Ectodermal cell (in vitro differentiated cells): ENCODE measurements around the gene DUOXA2.
"Not testable (repeated sequence)": the region's sequence is repeated elsewhere in the genome, so short reads cannot be mapped to it uniquely, and the experiment has no call there.

ENCODE experiments used
- H3K27ac ChIP-seq: 2 replicates; pipeline ENCODE4 v1.7.0; 2013; ENCODE audit warnings: mild to moderate bottlenecking, low read depth, low read length; ENCODE audit not compliant: insufficient read depth, poor library complexity, severe bottlenecking
- H3K27me3 ChIP-seq: 2 replicates; pipeline ENCODE4 v1.7.0; 2013; ENCODE audit warnings: mild to moderate bottlenecking, low read length; ENCODE audit not compliant: insufficient read depth, control insufficient read depth, poor library complexity, severe bottlenecking
- H3K36me3 ChIP-seq: one replicate; pipeline ENCODE4 v1.7.0; 2013; ENCODE audit warnings: low read length; ENCODE audit not compliant: control insufficient read depth, insufficient read depth
- H3K4me1 ChIP-seq: one replicate; pipeline ENCODE4 v1.7.0; 2013; ENCODE audit warnings: low read length; ENCODE audit not compliant: control insufficient read depth, insufficient read depth
- H3K4me3 ChIP-seq: 2 replicates; pipeline ENCODE4 v1.7.0; 2013; ENCODE audit warnings: low read depth, low read length, control low read depth; ENCODE audit not compliant: insufficient read depth
- H3K9me3 ChIP-seq: 2 replicates; pipeline ENCODE4 v1.7.0; 2013; ENCODE audit warnings: mild to moderate bottlenecking, low read length, moderate library complexity; ENCODE audit not compliant: control insufficient read depth
- WGBS, 2 experiments: methylation state at CpG; one replicate each; pipeline ENCODE4 v1.1.7; 2013; ENCODE audit warnings: missing lambda C conversion rate in 2 of 2; 5-methylcytosine and 5-hydroxymethylcytosine counted together

The DUOXA2 gene

DNA sequence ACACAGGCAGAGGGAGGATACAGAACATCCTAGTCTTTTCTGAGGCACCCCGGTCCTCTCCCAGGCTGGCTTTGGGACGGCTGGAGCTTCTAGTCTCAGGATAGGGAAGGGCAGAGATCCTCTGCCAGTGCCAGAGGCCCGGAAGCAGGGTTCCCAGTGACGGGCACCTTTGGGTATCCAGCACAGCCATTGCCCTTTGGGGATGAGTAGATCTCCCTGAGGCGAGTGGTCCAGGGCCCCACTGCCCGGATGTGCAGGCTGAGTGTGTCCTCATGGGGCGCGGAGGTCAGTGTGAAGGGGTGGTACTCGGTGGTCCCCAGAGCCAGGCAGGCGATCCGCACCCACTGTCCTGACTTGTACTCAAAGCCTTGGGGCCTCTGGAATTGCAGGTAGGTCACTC lies 18.5 kb upstream of the DUOXA2 start:
- H3K36me3 ChIP-seq: no peaks in the 10 kb centered on the region
- H3K4me1 ChIP-seq: peaks cover 4% of the 10 kb centered on the region
- H3K27ac ChIP-seq: no peak overlapping the region
- H3K9me3 ChIP-seq: no peaks in the 10 kb centered on the region
- no peaks in the 10 kb centered on the region for H3K27me3 ChIP-seq
- no peak overlapping the region for H3K4me3 ChIP-seq
- WGBS, 2 experiments: 95 to 96% methylated on average over 11 of the region's 11 CpGs

DNA sequence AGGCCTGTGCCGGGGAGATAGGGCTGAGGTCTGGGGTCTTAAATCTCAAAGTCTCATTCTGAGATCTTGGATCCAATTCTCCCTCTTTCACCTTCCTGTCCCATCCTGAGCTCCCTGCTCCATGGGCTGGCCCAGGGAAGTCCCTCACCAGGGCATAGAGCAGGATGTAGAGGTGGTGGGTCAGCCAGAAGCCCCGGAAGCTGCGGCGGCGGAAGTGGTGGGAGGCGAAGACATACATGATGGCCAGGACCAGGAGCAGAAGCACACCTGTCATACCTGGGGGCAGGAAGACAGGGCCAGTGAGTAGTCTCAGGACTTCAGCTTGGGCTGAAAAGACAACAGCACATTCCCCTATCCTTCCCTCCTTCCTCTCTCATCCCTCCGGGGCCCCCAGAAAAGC lies 16.7 kb upstream of the DUOXA2 start:
- H3K4me3 ChIP-seq: no peak overlapping the region
- no peaks in the 10 kb centered on the region for H3K27me3 ChIP-seq
- H3K36me3 ChIP-seq: no peaks in the 10 kb centered on the region
- H3K9me3 ChIP-seq: no peaks in the 10 kb centered on the region
- 95% methylated on average over 7 of the region's 7 CpGs for WGBS, 2 experiments
- H3K4me1 ChIP-seq: peaks cover 11% of the 10 kb centered on the region
- H3K27ac ChIP-seq: no peak overlapping the region

DNA sequence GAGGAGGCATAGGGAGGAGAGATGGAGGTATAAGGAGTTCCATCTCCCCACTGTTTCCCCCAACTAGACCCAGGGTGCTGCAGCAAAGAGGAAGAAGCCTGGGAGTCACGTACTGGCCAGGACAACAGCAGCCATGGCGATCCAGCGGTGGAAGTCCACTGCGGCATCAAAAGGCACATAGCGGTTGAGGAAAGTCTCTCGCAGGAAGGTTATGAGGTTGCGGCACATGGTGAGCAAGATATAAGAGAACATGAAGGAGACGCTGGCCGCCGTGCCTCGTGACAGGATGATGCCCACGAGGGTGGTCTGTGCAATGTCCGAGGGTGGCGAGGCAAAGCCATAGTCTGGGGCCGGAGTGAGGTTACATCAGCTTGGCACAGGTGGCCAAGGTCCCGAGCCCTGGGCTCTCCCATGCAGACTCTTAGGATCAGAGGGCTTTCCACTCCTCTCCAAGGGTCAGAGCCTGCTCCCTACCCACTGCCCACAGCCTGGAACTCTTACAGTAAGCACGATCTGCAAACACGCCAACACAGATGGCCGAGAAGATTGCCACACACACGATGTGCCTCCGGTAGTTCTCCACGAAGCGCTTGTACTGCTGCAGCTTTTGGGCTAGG lies 14.5 kb upstream of the DUOXA2 start:
- no peak overlapping the region for H3K27ac ChIP-seq
- no peak overlapping the region for H3K4me3 ChIP-seq
- no peaks in the 10 kb centered on the region for H3K36me3 ChIP-seq
- H3K9me3 ChIP-seq: no peaks in the 10 kb centered on the region
- H3K4me1 ChIP-seq: peaks cover 11% of the 10 kb centered on the region
- 91% methylated on average over 23 of the region's 23 CpGs for WGBS, 2 experiments
- H3K27me3 ChIP-seq: no peaks in the 10 kb centered on the region

DNA sequence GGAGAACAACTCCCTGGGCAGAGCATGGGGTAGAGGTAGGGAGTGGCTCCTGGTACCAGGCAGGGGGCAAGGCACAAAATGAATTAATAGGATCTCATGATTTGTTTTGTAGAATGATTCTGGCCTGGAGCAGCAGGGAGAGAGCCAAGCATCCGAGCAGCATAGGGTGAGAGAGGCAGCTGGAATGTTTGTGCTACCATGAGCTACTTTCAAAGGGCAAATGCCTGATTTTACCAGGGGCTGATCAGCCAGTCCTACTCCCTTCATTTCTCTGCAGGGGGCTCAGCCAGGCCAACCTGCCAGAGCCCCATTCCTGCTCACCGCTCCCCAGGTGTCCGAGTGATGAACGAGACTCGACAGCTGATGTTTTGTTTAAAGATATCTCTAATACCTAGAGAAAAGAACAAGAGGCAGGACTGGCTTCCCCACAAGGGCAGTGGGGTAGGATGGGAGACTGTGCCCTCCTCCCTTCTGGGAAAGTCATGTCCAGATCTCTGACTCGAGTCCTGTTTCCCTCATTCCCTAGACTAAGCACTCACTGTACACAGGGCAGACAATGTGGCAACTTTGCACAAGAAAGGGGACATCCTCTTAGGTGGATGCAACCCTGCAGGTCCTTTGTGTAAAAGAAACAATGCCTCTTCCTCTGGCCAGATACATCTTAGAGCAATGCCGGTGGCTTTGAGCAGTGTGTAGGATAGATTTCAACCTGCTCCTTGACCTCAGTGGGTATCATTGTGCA lies 13.1 kb upstream of the DUOXA2 start:
- WGBS, 2 experiments: 46 to 53% methylated on average over 7 of the region's 7 CpGs
- no peaks in the 10 kb centered on the region for H3K9me3 ChIP-seq
- no peak overlapping the region for H3K27ac ChIP-seq
- peaks cover 11% of the 10 kb centered on the region for H3K4me1 ChIP-seq
- no peaks in the 10 kb centered on the region for H3K36me3 ChIP-seq
- no peaks in the 10 kb centered on the region for H3K27me3 ChIP-seq
- H3K4me3 ChIP-seq: no peak overlapping the region

DNA sequence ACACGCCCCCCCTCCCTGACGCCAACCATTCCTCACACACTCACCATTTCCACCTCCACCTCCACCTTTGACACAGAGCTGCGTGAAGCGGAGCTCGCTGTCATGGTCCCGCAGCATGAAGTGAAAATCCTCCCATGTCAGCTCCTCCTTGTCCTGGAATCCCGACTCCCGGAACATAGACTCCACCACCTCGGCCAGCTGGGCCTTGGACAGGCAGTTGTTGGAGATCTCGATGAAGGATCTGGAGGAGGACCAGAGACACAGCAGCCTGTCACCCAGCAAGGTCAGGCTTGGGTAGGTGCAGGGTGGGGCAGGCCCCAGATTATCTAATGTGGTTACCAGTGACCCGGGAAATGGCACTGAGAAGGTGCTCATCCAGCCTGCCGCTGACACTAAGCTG lies 12.4 kb upstream of the DUOXA2 start:
- Histone ChIP-seq H3K36me3 (no peaks in the 10 kb centered on the region), H3K9me3 (no peaks in the 10 kb centered on the region), H3K4me1 (peaks cover 11% of the 10 kb centered on the region), H3K27me3 (no peaks in the 10 kb centered on the region), H3K27ac (no peak overlapping the region), H3K4me3 (no peak overlapping the region)
- WGBS, 2 experiments: 89 to 90% methylated on average over 12 of the region's 12 CpGs

DNA sequence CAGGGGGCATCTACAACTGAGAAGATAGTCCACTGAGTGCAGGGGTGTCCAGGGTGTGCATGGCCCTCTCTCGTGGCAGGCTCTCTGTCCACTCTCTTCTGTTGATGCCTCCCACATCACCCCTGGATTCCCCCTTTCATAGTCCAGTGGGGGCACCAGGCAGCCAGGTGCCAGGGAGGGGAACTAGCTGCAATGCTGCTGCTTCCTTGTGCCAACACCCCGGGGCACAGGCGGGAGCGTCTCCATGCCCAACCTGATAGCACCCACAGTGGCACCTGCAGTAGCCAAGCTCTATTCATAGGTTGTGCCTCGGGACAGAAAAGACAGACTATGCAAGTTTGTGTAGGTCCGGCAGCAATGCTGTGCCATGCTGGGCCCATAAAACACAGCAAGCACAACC lies 11.9 kb upstream of the DUOXA2 start:
- no peaks in the 10 kb centered on the region for H3K36me3 ChIP-seq
- no peak overlapping the region for H3K4me3 ChIP-seq
- peaks cover 11% of the 10 kb centered on the region for H3K4me1 ChIP-seq
- no peaks in the 10 kb centered on the region for H3K27me3 ChIP-seq
- 91 to 94% methylated on average over 6 of the region's 6 CpGs for WGBS, 2 experiments
- H3K9me3 ChIP-seq: no peaks in the 10 kb centered on the region
- H3K27ac ChIP-seq: no peak overlapping the region

DNA sequence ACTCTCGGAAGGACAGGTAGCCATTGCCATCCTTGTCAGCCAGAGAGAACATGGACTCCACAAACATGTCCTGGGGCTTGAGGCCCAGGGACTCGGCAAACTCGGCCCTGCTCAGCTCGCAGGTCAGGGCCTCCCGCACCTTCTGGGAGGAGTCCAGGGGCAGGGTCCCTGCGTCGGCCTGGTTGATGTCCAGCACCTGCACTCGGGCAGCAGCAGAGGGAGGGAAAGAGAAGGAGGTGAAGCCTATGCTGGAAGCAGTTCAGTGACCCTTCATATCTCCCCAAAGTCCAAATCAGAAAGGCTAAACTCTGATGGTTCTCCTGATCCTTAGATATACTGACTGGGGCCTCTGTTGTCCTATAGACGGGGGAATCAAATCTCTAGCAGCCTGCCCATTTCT lies 10.0 kb upstream of the DUOXA2 start:
- H3K9me3 ChIP-seq, H3K27me3 ChIP-seq, H3K4me3 ChIP-seq, H3K27ac ChIP-seq, H3K36me3 ChIP-seq: not testable (repeated sequence)
- H3K4me1 ChIP-seq: peaks cover 11% of the 10 kb centered on the region
- whole genome bisulfite sequencing, 2 experiments: 91 to 95% methylated on average over 8 to 9 of the region's 9 CpGs

DNA sequence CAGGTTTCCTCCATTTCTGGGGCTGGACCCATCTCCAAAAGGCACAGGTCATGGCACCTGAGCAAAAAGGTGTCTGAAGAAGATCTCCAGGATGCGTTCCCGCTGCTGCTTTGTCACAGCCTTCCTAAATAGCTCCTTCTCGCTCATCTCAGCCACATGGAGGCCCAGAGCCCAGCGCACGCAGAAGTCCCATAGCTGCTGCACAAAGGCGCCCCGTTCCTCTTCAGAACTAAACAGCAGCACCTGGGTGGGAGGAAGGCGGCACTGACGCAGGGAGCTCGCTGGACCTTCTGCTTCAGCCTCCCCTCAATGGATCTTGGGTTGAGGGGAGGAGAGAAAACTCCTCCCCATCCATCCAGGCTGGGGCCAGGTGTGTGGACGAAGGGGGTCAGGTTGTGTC lies 8.5 kb upstream of the DUOXA2 start:
- peaks cover 8% of the 10 kb centered on the region for H3K4me1 ChIP-seq
- WGBS, 2 experiments: 91 to 96% methylated on average over 9 to 11 of the region's 11 CpGs
- no peaks in the 10 kb centered on the region for H3K9me3 ChIP-seq
- H3K4me3 ChIP-seq: no peak overlapping the region
- peaks cover 17% of the 10 kb centered on the region for H3K27me3 ChIP-seq
- H3K27ac ChIP-seq: no peak overlapping the region
- no peaks in the 10 kb centered on the region for H3K36me3 ChIP-seq

DNA sequence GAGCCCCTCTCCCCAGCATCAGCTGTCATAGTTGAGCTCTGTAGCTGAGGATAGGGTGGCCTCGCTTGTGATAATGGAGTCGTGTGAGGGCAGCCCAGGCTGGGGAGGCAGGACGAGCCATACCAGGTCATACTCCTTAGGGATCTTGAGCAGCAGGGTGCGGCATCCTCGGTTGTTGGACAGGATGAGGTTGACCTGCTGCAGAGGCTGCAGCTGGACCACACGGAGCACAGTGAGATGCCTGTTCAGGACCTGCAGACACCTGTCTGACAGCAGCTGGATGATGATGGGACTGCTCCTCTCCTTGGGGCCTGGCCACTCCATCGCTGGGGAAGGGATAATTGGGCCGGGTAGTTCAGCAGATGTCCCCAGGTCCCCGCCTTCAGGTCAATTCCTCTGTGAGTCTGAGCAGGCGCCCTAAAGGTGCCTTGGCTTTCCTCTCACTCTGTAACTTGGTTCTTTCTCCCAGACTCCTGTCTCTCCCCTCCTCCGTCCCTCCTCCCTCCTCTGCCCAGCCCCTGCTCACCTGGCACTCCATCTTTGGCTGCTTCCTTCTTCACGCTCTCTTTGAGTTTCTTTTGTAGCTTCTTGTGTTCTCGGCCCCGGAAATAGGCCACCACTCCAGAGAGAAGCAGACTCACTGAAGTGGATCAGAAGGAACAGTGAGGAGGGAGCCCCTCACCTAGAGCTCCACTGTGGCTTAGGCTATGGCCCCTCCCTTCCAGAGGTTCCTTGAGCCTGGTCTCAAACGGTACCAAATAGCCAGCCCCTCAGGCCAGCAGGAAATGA lies 7.9 kb upstream of the DUOXA2 start:
- H3K4me3 ChIP-seq: no peak overlapping the region
- H3K27me3 ChIP-seq: peaks cover 21% of the 10 kb centered on the region
- no peaks in the 10 kb centered on the region for H3K36me3 ChIP-seq
- H3K9me3 ChIP-seq: no peaks in the 10 kb centered on the region
- H3K4me1 ChIP-seq: peaks cover 2% of the 10 kb centered on the region
- 87 to 89% methylated on average over 15 of the region's 15 CpGs for WGBS, 2 experiments
- no peak overlapping the region for H3K27ac ChIP-seq

DNA sequence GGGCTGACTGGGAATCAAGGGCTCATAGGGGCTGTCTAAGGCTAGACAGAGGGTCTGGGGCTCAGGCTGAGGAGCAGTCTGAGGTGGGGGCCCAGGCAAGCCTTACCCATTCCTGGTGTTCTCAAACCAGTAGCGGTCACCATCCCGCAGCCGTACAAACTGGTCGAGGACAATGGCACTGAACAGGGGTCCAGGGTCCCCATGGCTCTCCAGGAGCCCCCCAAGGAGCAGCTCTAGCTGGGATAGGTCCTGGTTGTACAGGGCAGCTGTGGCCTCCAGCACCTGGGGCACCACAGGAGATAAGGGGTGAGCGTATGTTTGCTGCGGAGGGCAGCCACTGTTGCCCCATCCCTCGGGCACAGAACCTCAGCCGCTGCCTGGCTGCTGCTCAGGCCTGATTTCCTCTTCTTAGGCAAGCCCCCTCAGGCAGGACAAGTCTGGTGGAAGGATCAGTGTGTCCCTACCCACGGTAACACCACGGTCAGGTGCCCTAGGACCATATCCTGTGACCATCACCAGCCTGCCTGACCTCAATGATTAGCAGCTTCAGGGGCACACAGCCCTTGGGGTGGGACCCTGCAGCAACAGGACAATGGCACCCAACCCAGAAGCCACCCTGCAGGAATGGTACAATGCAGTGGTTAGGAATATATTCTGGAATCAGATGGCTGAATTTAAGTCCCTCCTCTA lies 6.0 kb upstream of the DUOXA2 start:
- peaks cover 8% of the 10 kb centered on the region for H3K4me1 ChIP-seq
- 92 to 94% methylated on average over 10 of the region's 10 CpGs for WGBS, 2 experiments
- H3K27me3 ChIP-seq: peaks cover 40% of the 10 kb centered on the region
- H3K9me3 ChIP-seq: no peaks in the 10 kb centered on the region
- H3K27ac ChIP-seq: no peak overlapping the region
- no peak overlapping the region for H3K4me3 ChIP-seq
- H3K36me3 ChIP-seq: no peaks in the 10 kb centered on the region
